ENCODE results near the gene SRMS.

SRMS gene

DNA sequence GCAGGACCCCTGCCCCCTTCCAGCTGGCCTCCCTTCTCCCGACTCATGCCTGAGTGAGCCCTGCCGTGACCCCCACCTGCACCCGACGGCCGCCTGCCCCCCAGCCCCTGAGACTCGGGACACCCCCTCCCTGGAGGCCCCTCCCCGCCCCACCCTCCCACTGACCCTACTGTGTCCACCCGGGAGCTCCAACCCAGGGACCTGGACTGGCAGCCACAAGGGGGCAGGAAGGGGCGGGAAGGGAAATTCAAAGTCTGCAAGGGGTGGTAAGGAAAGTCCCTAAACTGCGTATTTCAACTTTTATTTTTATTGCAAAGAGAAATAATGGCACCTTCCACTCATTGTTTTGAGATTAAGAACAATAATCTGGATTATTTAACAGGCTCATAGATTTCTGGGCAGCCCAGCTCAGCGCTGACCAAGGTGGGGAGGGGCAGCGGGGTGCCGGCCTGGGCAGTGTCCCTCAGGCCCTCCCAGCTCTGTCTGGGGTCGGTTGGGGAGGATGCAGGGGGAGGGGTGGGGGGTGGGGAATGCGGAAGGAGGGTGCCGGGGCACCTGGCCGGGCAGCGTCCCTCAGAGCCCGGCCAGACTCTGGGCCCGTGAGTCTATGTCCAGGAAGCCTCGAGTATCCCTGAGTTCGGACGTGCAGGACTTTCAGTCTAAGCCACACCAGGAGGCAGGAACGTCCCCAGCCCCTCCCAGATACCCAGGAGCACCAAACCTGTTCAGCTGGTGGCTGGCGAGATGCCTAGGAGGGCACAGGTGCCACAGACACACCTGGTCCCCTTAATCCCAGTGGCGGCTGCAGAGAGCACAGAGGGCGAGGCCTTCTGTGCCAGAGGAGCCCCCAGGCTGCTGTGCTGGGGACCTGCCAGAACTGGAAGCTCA is 9.1 kb downstream of the SRMS start:
- no peak for DNase-seq (ENCODE audit: low read depth)

- peak; percentile 82 for DNase-seq (ENCODE audit: low read depth)
Measured at GRCh38 chr20:63537525-63538203, 9.9 kb downstream of the SRMS start.

GRCh38 chr20:63536997-63537524 is 10.5 kb downstream of the SRMS start, which contains the start of gene PTK6:
Gene PTK6 (minus strand): TSS chr20:63537376. CDS start chr20:63537314, 62 bp downstream.
- DNase-seq (ENCODE audit: low read depth), result no peak

GRCh38 chr20:63536241-63536977 is 11.1 kb downstream of the SRMS start:
- no peak for DNase-seq (ENCODE audit: low read depth)

DNA sequence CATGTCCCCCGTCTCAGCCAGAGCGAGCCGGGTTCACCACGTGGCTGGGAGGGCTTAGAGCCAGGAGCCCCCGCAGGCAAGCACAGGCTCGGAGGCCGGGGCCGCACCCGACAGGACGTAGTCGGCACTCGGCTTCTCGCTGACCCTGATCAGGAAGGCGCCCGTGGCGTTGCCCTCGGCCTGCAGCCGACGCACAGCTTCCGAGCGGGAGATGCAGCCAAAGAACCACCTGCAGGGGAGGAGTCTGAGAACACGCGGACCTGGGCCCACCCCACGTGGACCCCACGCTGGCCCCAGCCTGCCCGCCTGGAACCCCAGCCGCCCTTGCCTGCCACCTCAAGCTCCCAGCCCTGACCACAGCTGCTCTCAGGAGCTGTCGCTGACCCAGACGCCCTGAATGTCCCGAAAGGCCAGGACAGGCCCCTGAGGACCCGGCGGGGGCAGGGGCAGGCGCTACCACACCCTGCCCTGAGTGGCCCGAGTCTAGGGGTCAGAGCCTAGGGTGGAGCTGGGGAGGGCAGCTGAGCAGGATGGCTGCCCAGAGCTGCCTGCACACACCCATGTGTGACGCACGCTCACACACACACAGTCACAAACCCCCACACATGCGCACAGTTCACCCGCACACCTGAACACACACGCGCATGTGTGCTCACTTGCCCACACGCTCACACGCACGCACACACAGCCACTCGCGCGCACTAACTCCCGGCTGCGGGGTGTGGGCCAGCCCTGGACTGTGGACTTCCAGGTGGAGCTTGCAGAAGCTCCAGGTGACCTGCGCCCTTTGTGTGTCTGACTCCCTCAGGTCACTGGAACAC is 12.5 kb downstream of the SRMS start:
- DNase-seq (ENCODE audit: low read depth), result no peak

GRCh38 chr20:63534427-63534830 is 13.1 kb downstream of the SRMS start:
- DNase-seq (ENCODE audit: low read depth), result no peak

DNA sequence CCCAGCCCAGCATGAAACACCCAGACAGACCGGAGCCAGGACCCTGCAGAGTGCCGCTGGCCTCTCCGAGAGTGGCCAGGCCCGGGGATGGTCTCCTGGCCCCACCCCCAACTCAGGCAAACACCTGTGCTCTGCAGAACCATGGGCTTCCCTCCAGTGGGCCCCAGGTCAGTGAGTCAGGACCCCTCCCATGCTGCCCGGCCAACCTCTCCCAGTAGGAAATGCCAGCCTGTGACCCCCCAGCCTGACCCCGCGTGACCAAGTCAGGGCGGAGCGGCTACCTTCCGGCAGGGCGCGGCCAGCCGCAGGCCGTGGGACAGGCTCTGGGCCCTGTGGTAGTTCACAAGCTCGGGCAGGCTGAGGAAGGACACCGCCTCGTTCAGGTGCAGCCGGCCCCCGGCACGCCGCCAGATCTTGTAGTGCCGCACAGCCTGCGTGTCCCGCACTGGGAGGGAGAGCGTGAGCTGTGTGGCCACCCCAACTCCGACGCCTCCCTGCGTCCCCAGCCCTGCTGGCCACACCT is 13.6 kb downstream of the SRMS start:
- no peak for DNase-seq (ENCODE audit: low read depth)

DNA sequence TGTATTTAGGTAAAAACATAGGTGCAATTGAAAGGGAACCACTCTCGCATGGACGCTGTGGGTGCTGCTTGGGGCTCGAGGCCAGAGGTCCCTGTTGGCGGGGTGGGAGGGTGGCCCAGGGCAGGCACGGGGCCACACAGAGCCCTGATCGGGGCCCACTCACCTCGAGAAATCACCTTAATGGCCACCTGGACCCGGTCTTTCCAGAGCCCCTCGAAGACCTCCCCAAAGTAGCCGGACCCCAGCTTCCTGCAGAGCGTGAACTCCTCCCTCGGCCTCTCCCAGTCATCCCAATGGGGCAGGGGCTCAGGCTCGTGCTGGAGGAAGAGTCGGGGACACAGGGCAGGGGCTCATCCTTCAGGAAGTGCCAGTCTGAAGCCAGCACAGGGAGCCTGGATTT is 14.2 kb downstream of the SRMS start:
- no peak for DNase-seq (ENCODE audit: low read depth)

- DNase-seq (ENCODE audit: low read depth), result no peak
Measured at GRCh38 chr20:63532449-63532971, 15.0 kb downstream of the SRMS start.

DNA sequence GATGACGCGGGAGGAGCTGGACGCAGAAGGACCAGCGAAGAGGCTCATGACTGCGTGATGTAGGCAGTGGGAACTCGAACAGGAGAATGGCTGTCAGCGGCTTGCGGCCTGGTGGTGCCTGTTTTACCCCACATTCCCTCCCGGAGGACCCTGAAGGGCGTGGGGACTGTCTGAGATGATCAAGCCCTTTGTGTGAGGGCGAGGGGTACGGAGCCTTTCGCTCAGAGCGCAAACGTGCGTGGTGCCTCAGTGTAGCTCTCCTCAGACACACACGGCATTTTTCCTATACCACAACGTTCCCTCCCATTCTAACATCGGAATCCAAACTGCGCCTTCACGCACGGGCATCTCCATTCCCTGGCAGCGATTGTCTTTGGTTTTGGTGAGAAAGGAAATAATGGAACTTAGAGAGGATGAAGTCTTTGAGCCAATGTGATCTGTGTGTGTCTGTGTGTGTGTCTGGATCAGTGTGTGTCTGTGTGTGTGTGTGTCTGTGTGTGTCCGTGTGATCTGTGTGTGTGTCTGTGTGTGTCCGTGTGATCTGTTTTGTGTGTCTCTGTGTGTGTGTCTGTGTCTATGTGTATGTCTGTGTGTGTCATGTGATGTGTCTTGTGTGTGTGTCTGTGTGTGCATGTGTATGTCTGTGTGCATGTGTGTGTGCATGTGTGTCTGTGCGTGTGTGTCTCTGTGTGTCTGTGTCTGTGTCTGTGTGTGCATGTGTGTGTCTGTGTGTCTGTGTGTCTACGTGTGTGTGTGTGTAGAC is 15.7 kb downstream of the SRMS start:
- no peak for DNase-seq (ENCODE audit: low read depth)

DNA sequence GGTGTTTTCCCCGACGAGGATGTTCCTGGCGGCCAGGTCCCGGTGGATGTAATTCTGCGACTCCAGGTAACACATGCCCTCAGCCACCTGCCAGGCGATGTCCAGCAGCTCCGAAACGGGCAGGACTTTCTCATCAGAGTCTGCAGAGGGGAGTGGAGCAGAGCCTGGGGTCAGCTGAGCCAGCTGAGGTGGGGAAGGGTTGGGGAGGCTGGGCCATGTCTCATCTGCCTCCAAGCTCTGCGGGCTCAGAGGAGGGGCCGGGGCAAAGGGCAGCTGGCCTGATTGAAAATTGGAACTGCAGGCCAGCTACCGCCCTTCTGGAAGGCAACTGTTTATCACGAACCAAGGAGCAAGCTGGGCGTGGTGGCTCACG is 16.8 kb downstream of the SRMS start:
- no peak for DNase-seq (ENCODE audit: low read depth)

DNA sequence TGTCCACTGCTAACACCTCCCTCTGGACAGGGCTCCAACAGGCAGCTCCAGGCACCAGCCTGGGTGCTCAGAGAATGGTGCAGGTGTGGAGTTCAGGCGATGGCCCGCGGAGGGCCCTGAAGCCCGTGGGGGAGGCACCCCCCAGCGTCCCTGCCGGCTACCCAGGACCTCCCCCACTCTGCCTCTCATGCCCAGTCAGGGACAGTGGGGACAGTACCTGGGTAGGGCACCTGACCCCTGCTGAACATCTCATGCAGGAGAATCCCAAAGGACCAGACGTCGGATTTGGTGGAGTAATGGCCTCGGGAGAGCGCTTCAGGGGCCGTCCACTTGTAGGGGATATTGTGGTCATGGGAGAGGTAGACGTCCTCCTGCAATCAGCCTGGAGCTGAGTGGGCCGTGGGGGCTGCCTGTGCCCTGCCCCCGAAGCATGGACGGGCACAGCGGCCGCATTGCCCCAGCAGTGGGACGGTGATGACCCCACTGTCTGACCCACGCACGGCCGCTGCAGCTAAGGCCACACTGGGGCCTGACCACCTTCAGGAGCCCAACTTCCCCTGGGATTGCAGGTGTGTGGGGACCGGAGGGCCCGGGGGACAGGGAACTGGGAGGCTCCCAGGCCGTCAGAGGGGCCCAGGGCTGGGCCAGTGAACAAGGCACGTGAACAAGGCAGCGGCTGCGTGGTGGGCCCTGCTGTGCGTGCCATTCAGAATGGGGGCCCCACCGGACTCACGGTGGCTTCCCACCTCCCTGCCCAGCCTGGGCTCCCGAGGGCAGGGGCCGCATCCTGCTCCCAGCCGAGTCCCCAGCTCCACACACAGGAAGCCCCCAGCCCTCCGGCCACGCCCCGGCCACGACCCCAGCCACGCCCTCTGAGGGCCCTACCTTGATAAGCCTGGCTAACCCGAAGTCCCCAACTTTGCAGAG is 17.4 kb downstream of the SRMS start:
- DNase-seq (ENCODE audit: low read depth), result no peak

DNA sequence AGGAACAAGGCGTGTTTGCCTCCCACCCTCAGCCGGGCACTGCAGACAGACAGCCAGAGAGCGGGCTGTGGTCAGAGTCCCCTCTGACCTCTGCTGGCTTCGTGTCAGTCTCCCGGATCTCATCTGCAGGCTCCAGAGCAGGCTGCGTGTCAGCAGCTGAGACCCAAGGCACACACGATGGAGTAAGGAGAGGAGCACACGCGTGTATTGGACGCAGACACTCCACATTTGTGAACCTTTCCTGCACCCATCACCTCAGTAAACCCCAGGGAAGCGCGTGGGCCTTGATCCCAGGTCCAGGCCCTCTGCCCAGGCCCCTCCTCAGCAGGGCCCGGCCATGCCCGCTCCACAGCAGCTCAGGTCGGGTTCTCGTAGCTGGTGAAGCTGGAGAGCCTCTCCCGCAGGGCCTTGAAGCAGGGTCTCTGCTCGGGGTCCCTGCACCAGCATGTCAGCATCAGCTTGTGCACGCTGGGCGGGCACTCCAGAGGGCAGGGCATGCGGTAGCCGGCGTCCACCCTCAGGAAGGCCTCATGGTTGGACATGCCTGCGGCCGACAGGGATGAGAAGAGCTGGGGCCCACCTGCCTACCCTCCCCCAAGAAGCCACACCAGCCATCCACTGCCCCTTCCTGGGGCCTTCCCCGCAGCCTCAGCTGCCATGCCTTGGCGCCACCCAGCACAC is 18.2 kb downstream of the SRMS start:
- no peak for DNase-seq (ENCODE audit: low read depth)

- DNase-seq (ENCODE audit: low read depth), result no peak
Measured at GRCh38 chr20:63527184-63527583, 20.4 kb downstream of the SRMS start.

DNA sequence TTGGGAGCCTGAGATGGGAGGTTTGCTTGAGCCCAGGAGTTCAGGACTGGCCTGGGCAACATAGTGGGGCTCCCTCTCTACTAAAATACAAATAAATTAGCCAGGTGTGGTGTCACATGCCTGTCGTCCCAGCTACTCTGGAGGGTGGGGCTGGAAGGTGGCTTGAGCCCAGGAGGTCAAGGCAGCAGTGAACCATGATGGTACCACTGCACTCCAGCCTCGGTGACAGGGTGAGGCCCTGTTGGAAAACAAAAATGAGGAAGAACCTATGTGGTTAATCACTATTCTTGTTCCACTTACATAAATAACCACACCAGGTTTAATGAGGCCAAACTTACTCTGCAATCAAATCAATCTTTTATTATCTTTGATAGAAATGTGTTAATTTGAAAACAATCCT is 21.6 kb downstream of the SRMS start:
- DNase-seq (ENCODE audit: low read depth), result no peak

DNA sequence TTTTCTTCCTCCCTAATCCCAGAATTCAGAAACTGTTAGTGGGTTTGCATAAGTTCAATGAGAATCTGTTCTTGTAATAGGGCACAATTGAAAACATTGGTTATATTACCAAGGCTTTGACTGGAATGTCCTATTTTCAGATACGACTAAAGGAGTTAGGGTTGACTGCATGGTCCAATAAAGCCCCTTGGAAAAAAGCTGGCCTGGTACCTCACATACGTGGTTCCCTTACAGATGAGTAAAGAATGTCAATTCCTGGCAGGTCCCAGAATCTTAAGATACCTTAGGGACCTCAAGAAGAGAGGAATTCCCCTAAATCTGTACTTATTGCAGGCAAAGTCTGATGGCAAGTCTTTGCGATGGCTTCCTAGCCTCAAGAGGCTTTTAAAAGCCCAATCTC is 22.4 kb downstream of the SRMS start:
- no peak for DNase-seq (ENCODE audit: low read depth)

DNA sequence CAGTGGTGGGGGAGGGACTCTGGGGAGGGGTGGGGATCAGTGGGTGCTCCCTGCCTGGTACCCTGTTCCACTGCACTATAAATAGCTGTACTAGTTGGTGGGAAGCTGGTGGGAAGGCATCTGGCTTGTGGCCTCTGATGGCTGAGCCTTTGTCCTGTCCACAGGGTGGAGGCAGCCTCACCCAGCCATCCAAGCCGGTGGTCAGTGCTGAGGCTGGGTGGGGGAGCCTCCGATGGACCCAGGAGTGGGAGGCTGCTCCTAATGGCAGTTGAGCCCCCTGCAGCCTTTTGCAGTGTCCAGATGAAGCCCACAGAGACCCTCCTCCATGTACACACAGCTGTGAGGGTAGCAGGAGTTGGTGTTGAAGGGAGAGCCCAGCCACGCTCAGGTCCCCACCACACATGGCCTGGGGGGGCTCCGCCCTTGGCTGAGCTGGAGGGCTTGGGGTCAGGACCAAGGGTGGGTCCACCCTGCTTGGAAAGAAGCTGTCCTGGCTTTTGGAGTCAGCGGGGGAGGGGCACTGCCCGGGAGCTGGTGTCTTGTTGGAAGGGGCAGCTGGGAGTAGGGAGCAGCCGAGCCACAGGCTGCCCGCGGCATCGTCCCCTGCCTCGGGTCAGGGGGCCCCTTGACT is 24.5 kb downstream of the SRMS start:
- DNase-seq (ENCODE audit: low read depth), result no peak
